KMS-11 (cell line): ENCODE measurements around the gene MICAL3.

Experiments
- H2AFZ ChIP-seq: fragments of 200-600 bp; sonication (generic); 2 replicates; pipeline ENCODE4 v1.6.1; 2016; ENCODE audit warnings: antibody characterized with exemption, mixed run types, low read depth
- H3K27ac ChIP-seq: fragments of 200-600 bp; sonication (generic); 2 replicates; pipeline ENCODE4 v1.6.1; 2016; ENCODE audit warnings: mild to moderate bottlenecking, mixed run types
- H3K27me3 ChIP-seq: fragments of 200-600 bp; sonication (generic); 2 replicates; pipeline ENCODE4 v1.6.1; 2017; ENCODE audit warnings: mild to moderate bottlenecking, low read depth, mixed run types, moderate library complexity; ENCODE audit not compliant: insufficient read depth
- H3K36me3 ChIP-seq: fragments of 200-600 bp; sonication (generic); 2 replicates; pipeline ENCODE4 v1.6.1; 2017; ENCODE audit warnings: mild to moderate bottlenecking, mixed run types; ENCODE audit not compliant: insufficient read depth
- H3K4me1 ChIP-seq: fragments of 200-600 bp; sonication (generic); 2 replicates; pipeline ENCODE4 v1.6.1; 2016; ENCODE audit warnings: mild to moderate bottlenecking, low read depth, mixed run types; ENCODE audit not compliant: poor library complexity, severe bottlenecking
- H3K4me2 ChIP-seq: fragments of 200-600 bp; sonication (generic); 2 replicates; pipeline ENCODE4 v1.7.0; 2016; ENCODE audit warnings: mild to moderate bottlenecking, mixed run types
- H3K4me3 ChIP-seq: fragments of 200-600 bp; sonication (generic); IDR thresholded peaks from 2 replicates; pipeline ENCODE4 v1.6.1; 2017; ENCODE audit warnings: low read depth, low read length, mixed read lengths; ENCODE audit not compliant: insufficient read depth
- H3K79me2 ChIP-seq: fragments of 200-600 bp; sonication (generic); 2 replicates; pipeline ENCODE4 v1.6.1; 2016; ENCODE audit warnings: low read depth, mixed run types; ENCODE audit not compliant: insufficient read depth
- H3K9ac ChIP-seq: fragments of 200-600 bp; sonication (generic); 2 replicates; pipeline ENCODE4 v1.6.1; 2016; ENCODE audit warnings: mild to moderate bottlenecking, mixed run types
- H4K20me1 ChIP-seq: fragments of 200-600 bp; sonication (generic); 2 replicates; pipeline ENCODE4 v1.6.1; 2016; ENCODE audit warnings: mild to moderate bottlenecking, mixed run types; ENCODE audit not compliant: insufficient read depth
- CTCF ChIP-seq: fragments of 200-600 bp; sonication (generic); conservative IDR thresholded peaks from 2 replicates; pipeline ENCODE4 v1.6.1; 2017; ENCODE audit warnings: low read depth, mild to moderate bottlenecking, antibody characterized with exemption, low read length, moderate library complexity, mixed read lengths

Gene MICAL3

GRCh38 chr22:17924076-17924475 is 100.3 kb downstream of the MICAL3 start:
- TF ChIP-seq CTCF = no peak
- Histone ChIP-seq H3K9ac (no peak overlapping the region), H3K4me1 (peaks cover 58% of the 10 kb centered on the region), H4K20me1 (0 out of 2 replicates have a peak, but pooled peaks cover 12% of the 10 kb centered on the region), H3K36me3 (no peaks in the 10 kb centered on the region), H3K79me2 (peaks cover 65% of the 10 kb centered on the region), H3K27me3 (no peaks in the 10 kb centered on the region), H2AFZ (no peak overlapping the region), H3K4me3 (no peak overlapping the region), H3K27ac (no peak overlapping the region), H3K4me2 (no peak overlapping the region)

GRCh38 chr22:17922925-17923903 is 101.1 kb downstream of the MICAL3 start:
- H3K27ac ChIP-seq = no peak overlapping the region

GRCh38 chr22:17921871-17922821 is 102.2 kb downstream of the MICAL3 start:
- H3K36me3 ChIP-seq = no peaks in the 10 kb centered on the region
- peaks cover 64% of the 10 kb centered on the region for H3K4me1 ChIP-seq
- H3K27me3 ChIP-seq = no peaks in the 10 kb centered on the region
- H3K27ac ChIP-seq = no peak overlapping the region
- H4K20me1 ChIP-seq = 0 out of 2 replicates have a peak, but pooled peaks cover 12% of the 10 kb centered on the region
- H3K4me2 ChIP-seq = no peak overlapping the region
- no peak overlapping the region for H3K4me3 ChIP-seq
- peaks cover 72% of the 10 kb centered on the region for H3K79me2 ChIP-seq
- H2AFZ ChIP-seq = no peak overlapping the region
- TF ChIP-seq CTCF = no peak
- no peak overlapping the region for H3K9ac ChIP-seq

More at GRCh38 chr22:17922925-17923903, 101.1 kb downstream of the MICAL3 start:
- Histone ChIP-seq H3K36me3 (no peaks in the 10 kb centered on the region), H3K4me1 (peaks cover 64% of the 10 kb centered on the region), H4K20me1 (0 out of 2 replicates have a peak, but pooled peaks cover 12% of the 10 kb centered on the region), H3K27me3 (no peaks in the 10 kb centered on the region), H3K4me3 (no peak overlapping the region), H3K4me2 (no peak overlapping the region), H3K9ac (no peak overlapping the region), H3K79me2 (peaks cover 63% of the 10 kb centered on the region; the same call in 1 of the 2 replicates), H2AFZ (no peak overlapping the region)
- no peak for TF ChIP-seq CTCF

- Histone ChIP-seq H2AFZ (no peak overlapping the region), H3K27ac (no peak overlapping the region), H3K9ac (no peak overlapping the region), H3K27me3 (no peaks in the 10 kb centered on the region), H3K4me1 (peaks cover 64% of the 10 kb centered on the region), H3K4me3 (no peak overlapping the region), H3K36me3 (no peaks in the 10 kb centered on the region), H3K79me2 (peaks cover 70% of the 10 kb centered on the region), H4K20me1 (0 out of 2 replicates have a peak, but pooled peaks cover 12% of the 10 kb centered on the region), H3K4me2 (no peak overlapping the region)
- TF ChIP-seq CTCF = no peak
These were observed 103.2 kb downstream of the MICAL3 start for GRCh38 chr22:17920992-17921650.
